Testis (tissue), 2 donors: ENCODE measurements around the gene KLK15.

Experiments used
- CTCF ChIP-seq, 3 experiments: fragments of 450-650 bp in 2 of 3; fragments of 200-600 bp in 1 of 3; sonication (generic) in 1 of 3; IDR thresholded peaks; one replicate each; pipeline ENCODE4 v1.5.1; 2016 to 2019; ENCODE audit warnings: antibody characterized with exemption in 3 of 3, mild to moderate bottlenecking in 2 of 3, moderate library complexity in 1 of 3
- POLR2A ChIP-seq: fragments of 450-650 bp; IDR thresholded peaks from one replicate; pipeline ENCODE4 v1.6.1; 2017; ENCODE audit warnings: antibody characterized with exemption, mild to moderate bottlenecking, moderate library complexity

- TF ChIP-seq POLR2A (no peak), CTCF (IDR thresholded peaks at IDR 0.05) (no peak)
These were observed at the start of gene KLK15 for GRCh38 chr19:50833117-50833801.
